CD14-positive monocyte (primary cell): ENCODE measurements around the gene IL10RB. TPM values are rescaled to one million over a fixed set of nuclear protein-coding genes. Genes with fewer than 3 reads are reported as not detected.
A peak's percentile ranks its signal among the peaks of the same experiment; 100 is the strongest.

Experiments
- DNase-seq, 3 donors: peaks; one replicate each; pipeline ENCODE4 v3.0.0-alpha.2; 2011 to 2022
- H2AFZ ChIP-seq: 2 replicates; pipeline ENCODE4 v1.6.0; 2012; ENCODE audit warnings: mild to moderate bottlenecking, low read depth, low read length, inconsistent platforms; ENCODE audit not compliant: insufficient read depth, poor library complexity, severe bottlenecking
- H3K27ac ChIP-seq, 2 donors: 1 replicate in 1 of 2; 2 replicates in 1 of 2; pipeline ENCODE4 v1.5.1; 2012 to 2013; ENCODE audit warnings: low read length in 2 of 2, control low read depth in 1 of 2, inconsistent platforms in 1 of 2, low read depth in 1 of 2, mild to moderate bottlenecking in 1 of 2
- H3K27me3 ChIP-seq, 2 donors: one replicate each; pipeline versions ENCODE4 v1.6.0 to v1.6.1; 2011 to 2013; ENCODE audit warnings: low read length in 2 of 2; ENCODE audit not compliant: control insufficient read depth in 2 of 2, insufficient read depth in 2 of 2
- H3K36me3 ChIP-seq, 2 donors: replicated peaks in 1 of 2; 1 replicate in 1 of 2; 2 replicates in 1 of 2; pipeline versions ENCODE4 v1.5.1 to v1.6.1; 2012 to 2013; ENCODE audit warnings: low read length in 2 of 2, control low read depth in 1 of 2, inconsistent platforms in 1 of 2, mild to moderate bottlenecking in 1 of 2; ENCODE audit not compliant: insufficient read depth in 2 of 2, control insufficient read depth in 1 of 2
- H3K4me1 ChIP-seq, 2 donors: 1 replicate in 1 of 2; 2 replicates in 1 of 2; pipeline versions ENCODE4 v1.5.1 to v1.6.1; 2012 to 2013; ENCODE audit warnings: low read length in 2 of 2, control low read depth in 1 of 2, inconsistent platforms in 1 of 2, mild to moderate bottlenecking in 1 of 2, moderate library complexity in 1 of 2; ENCODE audit not compliant: insufficient read depth in 2 of 2, control insufficient read depth in 1 of 2
- H3K4me2 ChIP-seq: replicated peaks from 2 replicates; pipeline ENCODE3; 2012; ENCODE audit warnings: low read length, moderate library complexity, mild to moderate bottlenecking; ENCODE audit not compliant: poor library complexity, severe bottlenecking; ENCODE audit errors: extremely low read depth
- H3K4me3 ChIP-seq, 3 experiments: fragments of 200-600 bp in 1 of 3; sonication (generic) in 1 of 3; replicated peaks in 1 of 3; 1 replicate in 2 of 3; 2 replicates in 1 of 3; pipeline ENCODE4 v1.5.1; 2011 to 2013; ENCODE audit warnings: low read length in 3 of 3, mild to moderate bottlenecking in 3 of 3, control low read depth in 2 of 3, low read depth in 2 of 3, inconsistent platforms in 1 of 3, moderate library complexity in 1 of 3
- H3K79me2 ChIP-seq: 2 replicates; pipeline ENCODE4 v1.6.0; 2012; ENCODE audit warnings: mild to moderate bottlenecking, control low read depth, inconsistent platforms, low read length, moderate library complexity; ENCODE audit not compliant: insufficient read depth
- H3K9ac ChIP-seq: 2 replicates; pipeline ENCODE4 v1.6.0; 2017; ENCODE audit warnings: low read length, mild to moderate bottlenecking; ENCODE audit not compliant: insufficient read depth, poor library complexity, severe bottlenecking
- H3K9me3 ChIP-seq, 2 donors: replicated peaks in 1 of 2; 1 replicate in 1 of 2; 2 replicates in 1 of 2; pipeline versions ENCODE4 v1.5.1 to v1.6.1; 2012 to 2013; ENCODE audit warnings: low read length in 2 of 2, control low read depth in 1 of 2; ENCODE audit not compliant: control insufficient read depth in 1 of 2, insufficient read depth in 1 of 2
- H4K20me1 ChIP-seq: 2 replicates; pipeline ENCODE4 v1.6.0; 2012; ENCODE audit warnings: mild to moderate bottlenecking, low read length, control low read depth, moderate library complexity; ENCODE audit not compliant: insufficient read depth
- H3K27ac Mint-ChIP-seq, 7 donors: one replicate each; pipeline ENCODE4 v1.8.0; 2020; ENCODE audit warnings: mild to moderate bottlenecking in 7 of 7, mixed read lengths in 7 of 7, moderate library complexity in 6 of 7, inconsistent platforms in 2 of 7
- H3K27me3 Mint-ChIP-seq, 3 donors: one replicate each; pipeline ENCODE4 v1.8.0; 2021 to 2022; ENCODE audit warnings: low read depth in 3 of 3, mild to moderate bottlenecking in 3 of 3, mixed read lengths in 3 of 3, moderate library complexity in 3 of 3, inconsistent platforms in 1 of 3
- H3K36me3 Mint-ChIP-seq, 2 donors: one replicate each; pipeline ENCODE4 v1.8.0; 2020; ENCODE audit warnings: mixed read lengths in 2 of 2, inconsistent platforms in 1 of 2, mild to moderate bottlenecking in 1 of 2
- H3K4me1 Mint-ChIP-seq: one replicate; pipeline ENCODE4 v1.8.0; 2020; ENCODE audit warnings: mild to moderate bottlenecking, mixed read lengths
- H3K4me3 Mint-ChIP-seq, 2 donors: one replicate each; pipeline ENCODE4 v1.8.0; 2020; ENCODE audit warnings: mild to moderate bottlenecking in 2 of 2, mixed read lengths in 2 of 2, moderate library complexity in 1 of 2
- H3K9me3 Mint-ChIP-seq, 7 donors: one replicate each; pipeline ENCODE4 v1.8.0; 2020 to 2022; ENCODE audit warnings: mixed read lengths in 7 of 7, mild to moderate bottlenecking in 6 of 7, moderate library complexity in 6 of 7, inconsistent platforms in 2 of 7
- CTCF ChIP-seq: fragments of 200-600 bp; IDR thresholded peaks from one replicate; pipeline ENCODE4 v1.8.0; 2022; ENCODE audit warnings: antibody characterized with exemption, mild to moderate bottlenecking
- WGBS: methylation state at CpG from one replicate; pipeline ENCODE4 v1.1.5; 2013; ENCODE audit warnings: missing lambda C conversion rate; ENCODE audit not compliant: insufficient coverage; 5-methylcytosine and 5-hydroxymethylcytosine counted together
- intact Hi-C, 2 donors: fragments of 100-400 bp; cut with micrococcal nuclease; formaldehyde crosslinking; loops; one replicate each; pipeline versions ENCODE4 v1.15.0 to v1.15.1; 2023
- polyA plus RNA-seq, 3 donors: library from polyadenylated mRNA; depleted of rRNA in 1 of 3; unstranded in 2 of 3; stranded (reverse) in 1 of 3; fragments of 300-500 nt in 2 of 3; fragments of >200 nt in 1 of 3; fragmentation: Illumina TruSeq in 2 of 3; gene quantifications; 1 replicate in 2 of 3; 2 replicates in 1 of 3; pipeline ENCODE4 v1.2.3, GENCODE V29; 2012 to 2021

IL10RB gene
- polyA plus RNA-seq, 3 donors, result 79.0 to 225 (median 212) TPM

DNA sequence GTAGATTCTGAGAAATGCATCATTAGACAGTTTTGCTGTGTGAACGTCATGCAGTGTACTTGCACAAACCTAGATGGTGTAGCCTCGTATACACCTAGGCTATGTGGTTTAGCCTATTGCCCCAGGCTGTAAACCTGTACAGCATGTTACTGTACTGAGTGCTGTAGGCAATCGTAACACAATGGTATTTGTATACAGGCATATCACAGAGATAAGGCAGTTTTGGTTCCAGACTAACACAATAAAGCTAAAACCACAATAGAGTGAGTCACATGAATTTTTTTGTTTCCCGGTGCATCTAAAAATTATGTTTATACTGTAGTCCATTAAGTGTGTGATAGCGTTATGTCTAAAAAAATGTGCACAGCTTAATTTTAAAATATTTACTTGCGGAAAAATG lies 6.9 kb downstream of the IL10RB start:
- H4K20me1 ChIP-seq, result peaks cover 35% of the 10 kb centered on the region
- peaks cover 64 to 89% of the 10 kb centered on the region in 2 donors for H3K36me3 Mint-ChIP-seq
- no peaks in the 10 kb centered on the region for H3K27me3 Mint-ChIP-seq
- H3K9me3 Mint-ChIP-seq, result peaks cover 0 to 2% (median 0%) of the 10 kb centered on the region in 7 donors
- no peaks in the 10 kb centered on the region for H3K9me3 ChIP-seq
- peaks cover 45 to 72% of the 10 kb centered on the region in 2 donors for H3K36me3 ChIP-seq
- H3K79me2 ChIP-seq, result peaks cover 86% of the 10 kb centered on the region
- no peak overlapping the region for H3K4me3 ChIP-seq
- no peak overlapping the region for H3K4me2 ChIP-seq
- peak overlapping the region in 1 of 7 donors; percentile 66 for H3K27ac Mint-ChIP-seq
- intact Hi-C loops, result no loop called here
- H3K27ac ChIP-seq, result peak overlapping the region in 1 of 2 donors; percentile 48
- H3K27me3 ChIP-seq, result no peaks in the 10 kb centered on the region
- peaks cover 44 to 48% of the 10 kb centered on the region in 2 donors for H3K4me1 ChIP-seq
- DNase-seq, result no peak
- no peak overlapping the region for H3K4me3 Mint-ChIP-seq
- WGBS, result 85% methylated on average over 3 of the region's 6 CpGs
- H3K4me1 Mint-ChIP-seq, result peaks cover 41% of the 10 kb centered on the region
- H2AFZ ChIP-seq, result no peak overlapping the region
- no peak overlapping the region for H3K9ac ChIP-seq
- TF ChIP-seq CTCF, result no peak

DNA sequence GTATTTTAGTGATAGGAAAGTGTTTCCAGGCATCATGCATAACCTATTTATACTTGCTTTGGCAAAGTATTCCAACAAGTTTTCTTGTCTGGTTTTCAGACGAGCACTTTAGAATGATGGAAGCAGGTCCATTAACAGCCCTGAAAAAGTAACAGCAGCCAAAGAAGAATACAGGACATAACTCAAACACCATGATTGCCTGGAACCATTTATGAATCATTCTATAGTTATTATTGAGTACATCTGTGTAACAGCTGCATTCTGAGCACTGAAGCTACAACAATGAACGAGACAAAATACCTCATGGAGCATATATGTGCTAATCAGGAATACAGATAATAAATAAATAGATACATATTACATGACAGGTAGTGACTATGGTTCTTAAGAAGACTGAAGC lies 12.6 kb downstream of the IL10RB start:
- H3K36me3 ChIP-seq, result peaks cover 84 to 95% of the 10 kb centered on the region in 2 donors
- H3K27me3 ChIP-seq, result no peaks in the 10 kb centered on the region
- Mint-ChIP-seq H3K27me3 (no peaks in the 10 kb centered on the region), H3K9me3 (peaks cover 0 to 9% (median 5%) of the 10 kb centered on the region in 7 donors), H3K4me3 (no peak overlapping the region), H3K4me1 (no peaks in the 10 kb centered on the region), H3K36me3 (peaks cover 72 to 95% of the 10 kb centered on the region in 2 donors), H3K27ac (no peak overlapping the region)
- DNase-seq, result no peak
- H2AFZ ChIP-seq, result no peak overlapping the region
- H3K9ac ChIP-seq, result no peak overlapping the region
- H4K20me1 ChIP-seq, result peaks cover 58% of the 10 kb centered on the region
- WGBS, result no CpG with 5 or more reads among the region's 2 CpGs
- H3K9me3 ChIP-seq, result no peaks in the 10 kb centered on the region
- H3K4me1 ChIP-seq, result no peaks in the 10 kb centered on the region
- no peak overlapping the region for H3K4me3 ChIP-seq
- H3K79me2 ChIP-seq, result peaks cover 39% of the 10 kb centered on the region
- H3K4me2 ChIP-seq, result no peak overlapping the region
- H3K27ac ChIP-seq, result peak overlapping the region in 1 of 2 donors; percentile 29
- no peak for TF ChIP-seq CTCF
- intact Hi-C loops, result no loop called here
